ENCODE results near the gene CASKIN2. TPM values are rescaled to one million over a fixed set of nuclear protein-coding genes. Genes with fewer than 3 reads are reported as not detected.

CASKIN2 gene
- total RNA-seq, 4 donors from 2014 or later: 13.7 to 46.0 (median 15.6) TPM

DNA sequence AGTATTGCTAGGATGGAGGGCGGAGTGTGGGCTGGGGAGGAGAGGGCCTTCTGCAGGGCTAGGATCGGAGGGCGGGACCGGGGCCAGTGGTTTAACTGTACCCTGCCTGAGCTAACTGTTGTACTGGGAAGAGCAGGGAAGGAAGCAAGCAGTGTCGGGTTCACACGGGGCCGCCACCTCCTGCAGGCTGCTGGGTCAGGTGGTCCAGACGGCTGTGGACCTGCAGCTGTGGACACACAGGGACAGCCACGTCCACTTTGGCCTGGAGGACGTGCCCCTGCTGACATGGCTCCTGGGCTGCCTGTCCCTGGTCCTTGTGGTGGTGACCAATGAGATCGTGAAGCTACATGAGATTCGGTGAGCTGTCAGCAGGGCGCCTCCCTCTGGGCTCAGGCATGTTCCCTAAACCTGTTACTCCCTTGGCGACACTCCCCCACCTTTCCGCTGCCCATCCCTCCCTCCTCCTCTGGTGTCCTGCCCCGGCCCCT is 16.6 kb downstream of the CASKIN2 start:
- Histone ChIP-seq H3K4me1 (peaks cover 0 to 51% (median 9%) of the 10 kb centered on the region in 3 donors), H3K27me3 (no peaks in the 10 kb centered on the region), H3K36me3 (peaks cover 0 to 98% of the 10 kb centered on the region in 2 donors), H3K9me3 (no peaks in the 10 kb centered on the region), H3K27ac (peak overlapping the region in 3 of 4 donors; percentile 70 to 74 (median 73)), H3K4me3 (no peak overlapping the region)
- WGBS, 2 donors (ENCODE audit: low coverage in 1 of 2): 47% methylated on average over 4 of the region's 16 CpGs; no CpG with 5 or more reads in 1 of the 2 donors
- no peak for ATAC-seq
- no peak for TF ChIP-seq EP300 (IDR thresholded peaks at IDR 0.05)
- no peak for TF ChIP-seq POLR2AphosphoS5 (IDR thresholded peaks at IDR 0.05)
- TF ChIP-seq, protein P1, sequence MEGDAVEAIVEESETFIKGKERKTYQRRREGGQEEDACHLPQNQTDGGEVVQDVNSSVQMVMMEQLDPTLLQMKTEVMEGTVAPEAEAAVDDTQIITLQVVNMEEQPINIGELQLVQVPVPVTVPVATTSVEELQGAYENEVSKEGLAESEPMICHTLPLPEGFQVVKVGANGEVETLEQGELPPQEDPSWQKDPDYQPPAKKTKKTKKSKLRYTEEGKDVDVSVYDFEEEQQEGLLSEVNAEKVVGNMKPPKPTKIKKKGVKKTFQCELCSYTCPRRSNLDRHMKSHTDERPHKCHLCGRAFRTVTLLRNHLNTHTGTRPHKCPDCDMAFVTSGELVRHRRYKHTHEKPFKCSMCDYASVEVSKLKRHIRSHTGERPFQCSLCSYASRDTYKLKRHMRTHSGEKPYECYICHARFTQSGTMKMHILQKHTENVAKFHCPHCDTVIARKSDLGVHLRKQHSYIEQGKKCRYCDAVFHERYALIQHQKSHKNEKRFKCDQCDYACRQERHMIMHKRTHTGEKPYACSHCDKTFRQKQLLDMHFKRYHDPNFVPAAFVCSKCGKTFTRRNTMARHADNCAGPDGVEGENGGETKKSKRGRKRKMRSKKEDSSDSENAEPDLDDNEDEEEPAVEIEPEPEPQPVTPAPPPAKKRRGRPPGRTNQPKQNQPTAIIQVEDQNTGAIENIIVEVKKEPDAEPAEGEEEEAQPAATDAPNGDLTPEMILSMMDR (IDR thresholded peaks at IDR 0.05): no peak
- no peak for TF ChIP-seq POLR2A (IDR thresholded peaks at IDR 0.05)

DNA sequence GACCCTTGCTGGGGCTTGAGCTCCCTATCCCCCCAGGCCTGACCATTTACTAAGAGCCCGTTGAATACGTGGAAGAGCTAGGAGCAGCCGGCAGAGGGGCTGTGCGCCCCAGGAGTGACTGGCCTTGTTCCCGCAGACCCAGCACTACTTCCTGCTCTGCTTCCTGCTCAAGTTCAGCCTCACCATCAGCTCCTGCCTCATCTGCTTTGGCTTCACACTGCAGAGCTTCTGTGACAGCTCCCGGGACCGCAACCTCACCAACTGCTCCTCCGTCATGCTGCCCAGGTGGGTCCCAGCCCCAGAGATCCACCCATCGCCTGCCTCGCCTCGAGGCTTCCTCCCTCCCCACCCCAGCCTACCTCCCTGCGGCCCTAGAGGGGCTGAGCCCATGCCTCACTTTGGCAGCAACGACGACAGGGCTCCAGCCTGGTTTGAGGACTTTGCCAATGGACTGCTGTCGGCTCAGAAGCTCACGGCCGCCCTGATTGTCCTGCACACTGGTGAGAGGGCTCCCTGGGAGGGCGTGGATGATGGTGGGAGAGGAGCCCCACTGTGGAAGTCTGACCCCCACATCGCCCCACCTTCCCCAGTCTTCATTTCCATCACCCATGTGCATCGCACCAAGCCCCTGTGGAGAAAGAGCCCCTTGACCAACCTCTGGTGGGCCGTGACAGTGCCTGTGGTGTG is 17.2 kb downstream of the CASKIN2 start:
- no peak overlapping the region for H3K4me3 ChIP-seq
- ATAC-seq: no peak
- peaks cover 0 to 49% (median 9%) of the 10 kb centered on the region in 3 donors for H3K4me1 ChIP-seq
- TF ChIP-seq EP300 (IDR thresholded peaks at IDR 0.05) (no peak), POLR2A (IDR thresholded peaks at IDR 0.05) (no peak), POLR2AphosphoS5 (IDR thresholded peaks at IDR 0.05) (no peak)
- TF ChIP-seq, protein P1 (IDR thresholded peaks at IDR 0.05): no peak
- peak overlapping the region in 3 of 4 donors; percentile 70 to 74 (median 73) for H3K27ac ChIP-seq
- H3K9me3 ChIP-seq: no peaks in the 10 kb centered on the region
- WGBS, 2 donors (ENCODE audit: low coverage in 1 of 2): 60 to 94% methylated on average over 2 to 6 of the region's 21 CpGs
- H3K36me3 ChIP-seq: peaks cover 0 to 98% of the 10 kb centered on the region in 2 donors
- H3K27me3 ChIP-seq: no peaks in the 10 kb centered on the region

DNA sequence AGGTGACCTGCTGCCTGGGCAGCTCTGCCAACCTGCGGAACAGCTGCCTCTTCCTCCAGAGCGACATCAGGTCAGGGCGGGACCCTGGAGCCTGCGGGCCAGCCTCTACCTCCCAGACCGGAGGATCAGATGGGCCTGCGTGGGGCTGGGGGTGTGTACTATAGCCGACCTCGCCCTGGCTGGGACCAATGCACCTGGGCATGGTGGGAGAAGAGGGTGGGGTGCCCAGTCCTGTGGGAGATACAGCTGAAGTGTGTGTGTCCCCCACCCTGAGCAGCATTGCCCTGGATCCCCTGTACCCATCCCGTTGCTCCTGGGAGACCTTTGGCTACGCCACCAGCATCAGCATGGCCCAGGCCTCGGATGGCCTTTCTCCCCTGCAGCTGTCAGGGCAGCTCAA is 19.3 kb downstream of the CASKIN2 start:
- TF ChIP-seq POLR2A (IDR thresholded peaks at IDR 0.05): no peak
- no peak for TF ChIP-seq POLR2AphosphoS5 (IDR thresholded peaks at IDR 0.05)
- TF ChIP-seq, protein P1 (IDR thresholded peaks at IDR 0.05): no peak
- TF ChIP-seq EP300 (IDR thresholded peaks at IDR 0.05): no peak
- no peak for ATAC-seq
- 94% methylated on average over 3 of the region's 11 CpGs; no CpG with 5 or more reads in 1 of the 2 donors for WGBS, 2 donors (ENCODE audit: low coverage in 1 of 2)
- H3K4me1 ChIP-seq: peaks cover 0 to 32% (median 9%) of the 10 kb centered on the region in 3 donors
- H3K4me3 ChIP-seq: no peak overlapping the region
- no peaks in the 10 kb centered on the region for H3K9me3 ChIP-seq
- no peak overlapping the region for H3K27ac ChIP-seq
- H3K36me3 ChIP-seq: peaks cover 0 to 100% of the 10 kb centered on the region in 2 donors
- H3K27me3 ChIP-seq: no peaks in the 10 kb centered on the region

DNA sequence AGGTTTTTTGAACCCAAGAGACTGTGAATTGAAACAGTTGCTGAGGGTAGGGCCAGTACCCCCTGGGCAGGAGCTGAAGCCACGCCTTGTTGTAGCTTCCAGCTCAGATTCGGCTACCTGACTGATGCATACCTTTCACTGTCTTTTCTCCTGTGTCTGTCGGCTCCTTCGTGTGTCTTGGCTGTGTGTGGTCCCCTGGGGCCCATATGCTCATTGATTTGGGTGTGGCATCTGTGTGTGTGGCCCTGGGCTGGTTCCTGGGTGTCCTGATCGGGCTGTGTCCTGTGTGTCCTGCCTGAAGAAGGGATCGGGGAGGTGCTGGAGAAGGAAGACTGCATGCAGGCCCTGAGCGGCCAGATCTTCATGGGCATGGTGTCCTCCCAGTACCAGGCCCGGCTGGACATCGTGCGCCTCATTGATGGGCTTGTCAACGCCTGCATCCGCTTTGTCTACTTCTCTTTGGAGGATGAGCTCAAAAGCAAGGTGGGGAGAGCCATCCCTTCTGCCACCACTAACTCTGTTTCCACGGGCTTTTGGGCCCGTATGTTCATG is 20.9 kb downstream of the CASKIN2 start:
- no peak overlapping the region for H3K4me3 ChIP-seq
- WGBS, 2 donors (ENCODE audit: low coverage in 1 of 2): 81 to 96% methylated on average over 7 of the region's 14 CpGs
- TF ChIP-seq EP300 (IDR thresholded peaks at IDR 0.05): no peak
- TF ChIP-seq POLR2AphosphoS5 (IDR thresholded peaks at IDR 0.05): no peak
- TF ChIP-seq, protein P1 (IDR thresholded peaks at IDR 0.05): no peak
- no peak for TF ChIP-seq POLR2A (IDR thresholded peaks at IDR 0.05)
- H3K9me3 ChIP-seq: no peaks in the 10 kb centered on the region
- peaks cover 0 to 29% (median 8%) of the 10 kb centered on the region in 3 donors for H3K4me1 ChIP-seq
- H3K27ac ChIP-seq: no peak overlapping the region
- H3K36me3 ChIP-seq: peaks cover 0 to 96% of the 10 kb centered on the region in 2 donors
- H3K27me3 ChIP-seq: no peaks in the 10 kb centered on the region
- no peak for ATAC-seq
